Purkinje cell (primary cell): ENCODE results near the gene FIBP. TPM values are rescaled to one million over a fixed set of nuclear protein-coding genes. Genes with fewer than 3 reads are reported as not detected.

Experiments
- polyA plus RNA-seq: library from polyadenylated mRNA; unstranded; fragments of >200 nt; fragmentation: Nextera tagmentation; gene quantifications from 2 replicates; pipeline ENCODE4 v1.2.1, GENCODE V29; 2014

The FIBP gene
- polyA plus RNA-seq = 37.0 and 67.8 TPM in 2 replicates

GRCh38 chr11:65888163-65888814, at the start of gene FIBP:
Gene FIBP, minus strand, starts transcription at chr11:65888471. Its CDS starts 53 bp downstream, at chr11:65888418.

GRCh38 chr11:65919141-65919572, 30.9 kb upstream of the FIBP start, which contains the start of gene DRAP1:
Gene DRAP1, plus strand, starts transcription at chr11:65919426. Its CDS starts 76 bp downstream, at chr11:65919502.

GRCh38 chr11:65918211-65919140, 30.2 kb upstream of the FIBP start, which contains the start of gene C11orf68:
Gene C11orf68, minus strand, starts transcription at chr11:65919062. Its CDS starts 31 bp downstream, at chr11:65919031.

GRCh38 chr11:65900125-65900898, 12.0 kb upstream of the FIBP start, which contains the start of gene FOSL1:
Gene FOSL1, minus strand, starts transcription at chr11:65900388. Its CDS starts 49 bp downstream, at chr11:65900339.

GRCh38 chr11:65890324-65891218, 2.3 kb upstream of the FIBP start, which contains the start of gene CCDC85B:
Gene CCDC85B, plus strand, starts transcription at chr11:65890673. Its CDS starts 111 bp downstream, at chr11:65890784.

GRCh38 chr11:65879617-65880016, 8.7 kb downstream of the FIBP start, which contains the start of gene CTSW:
Gene CTSW, plus strand, starts transcription at chr11:65879837. Its CDS starts 18 bp downstream, at chr11:65879855.

GRCh38 chr11:65872586-65873317, 15.5 kb downstream of the FIBP start, which contains the start of gene EFEMP2:
Gene EFEMP2, minus strand, starts transcription at chr11:65872800. Its CDS starts 446 bp downstream, at chr11:65872354.

GRCh38 chr11:65860278-65861164, 27.8 kb downstream of the FIBP start, which contains the start of gene MUS81:
Gene MUS81, plus strand, starts transcription at chr11:65860433. Its CDS starts 321 bp downstream, at chr11:65860754.

GRCh38 chr11:65857853-65858680, 30.2 kb downstream of the FIBP start, which contains the start of gene CFL1:
Gene CFL1, minus strand, starts transcription at chr11:65858180. Its CDS starts 81 bp downstream, at chr11:65858099.

Other genes with a start within 250 kb of the FIBP start
- 2.3 and 3.0 TPM in 2 replicates for gene RELA, start 225.6 kb downstream of the FIBP start, polyA plus RNA-seq
- 2.4 and 7.8 TPM in 2 replicates for gene KAT5, start 176.2 kb downstream of the FIBP start, polyA plus RNA-seq
- gene RNASEH2C, start 167.7 kb downstream of the FIBP start, polyA plus RNA-seq = 6.6 and 13.0 TPM in 2 replicates
- gene AP5B1, start 107.5 kb downstream of the FIBP start, polyA plus RNA-seq = 0.08 and 0.35 TPM in 2 replicates
- gene OVOL1, start 101.4 kb downstream of the FIBP start, polyA plus RNA-seq = not detected in 2 replicates
- 2.2 and 4.6 TPM in 2 replicates for gene SNX32, start 54.5 kb downstream of the FIBP start, polyA plus RNA-seq
- gene CFL1, start 30.3 kb downstream of the FIBP start, polyA plus RNA-seq = 185 and 274 TPM in 2 replicates
- 9.5 and 11.2 TPM in 2 replicates for gene MUS81, start 28.0 kb downstream of the FIBP start, polyA plus RNA-seq
- gene EFEMP2, start 15.7 kb downstream of the FIBP start, polyA plus RNA-seq = 0.31 and 1.8 TPM in 2 replicates
- gene CTSW, start 8.6 kb downstream of the FIBP start, polyA plus RNA-seq = not detected in 2 replicates
- 2.2 and 2.7 TPM in 2 replicates for gene CCDC85B, start 2.2 kb upstream of the FIBP start, polyA plus RNA-seq
- gene FOSL1, start 11.9 kb upstream of the FIBP start, polyA plus RNA-seq = not detected in 2 replicates
- 12.4 and 15.2 TPM in 2 replicates for gene C11orf68, start 30.6 kb upstream of the FIBP start, polyA plus RNA-seq
- gene DRAP1, start 31.0 kb upstream of the FIBP start, polyA plus RNA-seq = 32.5 and 40.9 TPM in 2 replicates
- gene TSGA10IP, start 57.0 kb upstream of the FIBP start, polyA plus RNA-seq = 0.73 TPM in 1 of 2 replicates, not detected in the other
- gene SART1, start 73.3 kb upstream of the FIBP start, polyA plus RNA-seq = 22.8 and 46.8 TPM in 2 replicates
- gene EIF1AD, start 113.7 kb upstream of the FIBP start, polyA plus RNA-seq = 30.9 and 38.3 TPM in 2 replicates
- gene BANF1, start 114.0 kb upstream of the FIBP start, polyA plus RNA-seq = 356 and 424 TPM in 2 replicates
- gene CST6, start 123.5 kb upstream of the FIBP start, polyA plus RNA-seq = not detected in 2 replicates
- gene CATSPER1, start 138.0 kb upstream of the FIBP start, polyA plus RNA-seq = 0.59 TPM in 1 of 2 replicates, not detected in the other
- 8.7 and 19.5 TPM in 2 replicates for gene GAL3ST3, start 160.7 kb upstream of the FIBP start, polyA plus RNA-seq
- 63.3 and 67.3 TPM in 2 replicates for gene SF3B2, start 163.9 kb upstream of the FIBP start, polyA plus RNA-seq
- gene PACS1, start 181.8 kb upstream of the FIBP start, polyA plus RNA-seq = 1.0 and 2.4 TPM in 2 replicates